HEK293T (cell line): ENCODE measurements around the gene PDE7B.

Experiments used
- CTCF ChIA-PET: fragments of 350-600 bp; formaldehyde crosslinking; extraction: SDS; loops from one replicate; lab custom pipeline; 2021; ENCODE audit warnings: antibody characterized with exemption, inconsistent platforms; lab: Yijun Ruan, JAX
- POLR2A ChIA-PET: fragments of 350-600 bp; formaldehyde crosslinking; extraction: SDS; loops from one replicate; lab custom pipeline; 2020; ENCODE audit warnings: antibody characterized with exemption, inconsistent platforms; lab: Yijun Ruan, JAX
- DNase-seq: peaks from one replicate; pipeline ENCODE4 v3.0.0; 2012; ENCODE audit warnings: mixed read lengths; ENCODE audit errors: extremely low spot score
- ARNT ChIP-seq: fragments of 450-650 bp; IDR thresholded peaks from 2 replicates; pipeline ENCODE4 v1.6.1; 2017; ENCODE audit warnings: mild to moderate bottlenecking
- BHLHE40 ChIP-seq: fragments of 450-650 bp; IDR thresholded peaks from 2 replicates; pipeline ENCODE4 v1.6.1; 2016; ENCODE audit warnings: mild to moderate bottlenecking, moderate library complexity, borderline replicate concordance
- CTBP1 ChIP-seq: fragments of 450-650 bp; IDR thresholded peaks from 2 replicates; pipeline ENCODE4 v1.6.1; 2016; ENCODE audit warnings: borderline replicate concordance
- ELF4 ChIP-seq: fragments of 450-650 bp; IDR thresholded peaks from 2 replicates; pipeline ENCODE4 v1.6.1; 2017; ENCODE audit warnings: antibody characterized with exemption
- FOXA1 ChIP-seq: fragments of 450-650 bp; IDR thresholded peaks from 2 replicates; pipeline ENCODE4 v1.6.1; 2016; ENCODE audit warnings: mild to moderate bottlenecking
- FOXK2 ChIP-seq: fragments of 450-650 bp; IDR thresholded peaks from 2 replicates; pipeline ENCODE4 v1.6.1; 2016; ENCODE audit warnings: mild to moderate bottlenecking
- FOXM1 ChIP-seq: fragments of 450-650 bp; IDR thresholded peaks from 2 replicates; pipeline ENCODE4 v1.6.1; 2017; ENCODE audit warnings: mild to moderate bottlenecking, borderline replicate concordance
- HDGF ChIP-seq: fragments of 450-650 bp; IDR thresholded peaks from 2 replicates; pipeline ENCODE4 v1.6.1; 2017; ENCODE audit warnings: antibody characterized with exemption, borderline replicate concordance
- L3MBTL2 ChIP-seq: fragments of 450-650 bp; conservative IDR thresholded peaks from 2 replicates; pipeline ENCODE4 v1.6.1; 2016; ENCODE audit warnings: mild to moderate bottlenecking
- LEF1 ChIP-seq: fragments of 450-650 bp; IDR thresholded peaks from 2 replicates; pipeline ENCODE4 v1.6.1; 2017; ENCODE audit warnings: mild to moderate bottlenecking, borderline replicate concordance
- NFRKB ChIP-seq: fragments of 450-650 bp; IDR thresholded peaks from 2 replicates; pipeline ENCODE4 v1.6.1; 2016; ENCODE audit warnings: mild to moderate bottlenecking, moderate library complexity
- PKNOX1 ChIP-seq: fragments of 450-650 bp; IDR thresholded peaks from 2 replicates; pipeline ENCODE4 v1.6.1; 2016
- SP1 ChIP-seq: fragments of 450-650 bp; IDR thresholded peaks from 2 replicates; pipeline ENCODE4 v1.6.1; 2017
- SUZ12 ChIP-seq: fragments of 450-650 bp; IDR thresholded peaks from 2 replicates; pipeline ENCODE4 v1.6.1; 2016; ENCODE audit warnings: mild to moderate bottlenecking
- TARDBP ChIP-seq: fragments of 450-650 bp; IDR thresholded peaks from 2 replicates; pipeline ENCODE4 v1.6.1; 2016
- ZNF384 ChIP-seq: fragments of 450-650 bp; IDR thresholded peaks from 2 replicates; pipeline ENCODE4 v1.6.1; 2016

The PDE7B gene

GRCh38 chr6:135976585-135976984, 125.1 kb downstream of the PDE7B start:
- no peak for DNase-seq
- ChIA-PET CTCF (no interaction called here), POLR2A (no interaction called here)
- TF ChIP-seq SP1, result no peak
- TF ChIP-seq FOXA1, result no peak
- no peak for TF ChIP-seq ARNT
- no peak for TF ChIP-seq TARDBP
- TF ChIP-seq BHLHE40, result no peak
- no peak for TF ChIP-seq SUZ12
- no peak for TF ChIP-seq FOXK2
- no peak for TF ChIP-seq PKNOX1
- no peak for TF ChIP-seq HDGF
- no peak for TF ChIP-seq LEF1
- no peak for TF ChIP-seq L3MBTL2
- no peak for TF ChIP-seq ZNF384
- TF ChIP-seq NFRKB, result no peak
- no peak for TF ChIP-seq ELF4
- no peak for TF ChIP-seq CTBP1

- TF ChIP-seq SP1, result no peak
- no peak for TF ChIP-seq ARNT
- no peak for TF ChIP-seq LEF1
- TF ChIP-seq SUZ12, result no peak
- no peak for TF ChIP-seq TARDBP
- no peak for TF ChIP-seq PKNOX1
- TF ChIP-seq HDGF, result no peak
- TF ChIP-seq ZNF384, result no peak
- TF ChIP-seq NFRKB, result no peak
- TF ChIP-seq BHLHE40, result no peak
- TF ChIP-seq ELF4, result no peak
- ChIA-PET POLR2A (no interaction called here), CTCF (no interaction called here)
- no peak for DNase-seq
Observed at GRCh38 chr6:135983093-135983492, 131.6 kb downstream of the PDE7B start.

- ChIA-PET POLR2A (no interaction called here), CTCF (no interaction called here)
- no peak for DNase-seq
- TF ChIP-seq L3MBTL2 (no peak), HDGF (no peak), PKNOX1 (no peak), TARDBP (no peak), LEF1 (no peak), NFRKB (no peak)
Observed at GRCh38 chr6:135983718-135984343, 132.3 kb downstream of the PDE7B start.

GRCh38 chr6:135985471-135985870, 134.0 kb downstream of the PDE7B start:
- ChIA-PET CTCF (no interaction called here), POLR2A (no interaction called here)
- TF ChIP-seq FOXA1 (no peak), FOXK2 (no peak), TARDBP (no peak), ELF4 (no peak), ARNT (no peak), NFRKB (no peak), SUZ12 (no peak), SP1 (no peak), BHLHE40 (no peak), LEF1 (no peak)
- DNase-seq, result no peak

GRCh38 chr6:135987226-135987625, 135.7 kb downstream of the PDE7B start:
- no peak for DNase-seq
- POLR2A ChIA-PET, result no interaction called here
- CTCF ChIA-PET, result no interaction called here
- TF ChIP-seq FOXK2, result no peak
- no peak for TF ChIP-seq CTBP1
- no peak for TF ChIP-seq ELF4
- no peak for TF ChIP-seq ZNF384
- no peak for TF ChIP-seq FOXM1
- no peak for TF ChIP-seq TARDBP
- TF ChIP-seq HDGF, result no peak
- TF ChIP-seq LEF1, result no peak
- no peak for TF ChIP-seq PKNOX1
- TF ChIP-seq SP1, result no peak
- TF ChIP-seq SUZ12, result no peak
- TF ChIP-seq NFRKB, result no peak
- TF ChIP-seq FOXA1, result no peak
- no peak for TF ChIP-seq BHLHE40
- no peak for TF ChIP-seq ARNT

- TF ChIP-seq LEF1 (no peak), HDGF (no peak), SP1 (no peak), CTBP1 (no peak), ZNF384 (no peak)
- CTCF ChIA-PET, result no interaction called here
- POLR2A ChIA-PET, result no interaction called here
- DNase-seq, result no peak
Observed at GRCh38 chr6:135990439-135990838, 138.9 kb downstream of the PDE7B start.
